Right renal cortex interstitium (tissue), 3 donors: ENCODE data around the gene OR6V1. TPM values are rescaled to one million over a fixed set of nuclear protein-coding genes. Genes with fewer than 3 reads are reported as not detected.

ENCODE experiments used
- DNase-seq, 3 donors: peaks; one replicate each; pipeline ENCODE4 v3.0.0-alpha.2; 2013; ENCODE audit warnings: low read depth in 3 of 3, low spot score in 2 of 3
- polyA plus RNA-seq, 3 donors: library from polyadenylated mRNA; unstranded; fragments of 120-200 nt; gene quantifications; one replicate each; pipeline ENCODE4 v1.2.1, GENCODE V29; 2013; ENCODE audit not compliant: insufficient read length in 3 of 3

The OR6V1 gene, protein sequence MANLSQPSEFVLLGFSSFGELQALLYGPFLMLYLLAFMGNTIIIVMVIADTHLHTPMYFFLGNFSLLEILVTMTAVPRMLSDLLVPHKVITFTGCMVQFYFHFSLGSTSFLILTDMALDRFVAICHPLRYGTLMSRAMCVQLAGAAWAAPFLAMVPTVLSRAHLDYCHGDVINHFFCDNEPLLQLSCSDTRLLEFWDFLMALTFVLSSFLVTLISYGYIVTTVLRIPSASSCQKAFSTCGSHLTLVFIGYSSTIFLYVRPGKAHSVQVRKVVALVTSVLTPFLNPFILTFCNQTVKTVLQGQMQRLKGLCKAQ
- not detected for polyA plus RNA-seq

DNA sequence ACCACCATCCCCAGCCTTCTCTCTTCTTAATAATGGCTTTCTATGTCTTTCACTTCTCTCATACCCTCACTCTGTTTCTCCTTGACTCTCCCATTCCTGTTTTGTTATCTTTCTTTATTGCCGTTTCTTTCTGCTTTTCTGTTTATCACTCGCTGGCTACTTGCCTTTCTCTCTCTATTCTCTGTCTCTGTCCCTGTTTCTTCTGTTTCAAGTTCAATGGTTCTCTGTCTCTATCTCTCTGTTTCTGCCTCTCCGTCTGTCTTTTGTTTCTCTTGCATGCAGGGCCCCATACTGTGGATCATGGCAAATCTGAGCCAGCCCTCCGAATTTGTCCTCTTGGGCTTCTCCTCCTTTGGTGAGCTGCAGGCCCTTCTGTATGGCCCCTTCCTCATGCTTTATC, at the start of gene OR6V1:
Gene OR6V1, plus strand, starts transcription at position 301 of the 400 bp plus-strand sequence. Its CDS starts 0 bp downstream, at position 301.
- no peak for DNase-seq

DNA sequence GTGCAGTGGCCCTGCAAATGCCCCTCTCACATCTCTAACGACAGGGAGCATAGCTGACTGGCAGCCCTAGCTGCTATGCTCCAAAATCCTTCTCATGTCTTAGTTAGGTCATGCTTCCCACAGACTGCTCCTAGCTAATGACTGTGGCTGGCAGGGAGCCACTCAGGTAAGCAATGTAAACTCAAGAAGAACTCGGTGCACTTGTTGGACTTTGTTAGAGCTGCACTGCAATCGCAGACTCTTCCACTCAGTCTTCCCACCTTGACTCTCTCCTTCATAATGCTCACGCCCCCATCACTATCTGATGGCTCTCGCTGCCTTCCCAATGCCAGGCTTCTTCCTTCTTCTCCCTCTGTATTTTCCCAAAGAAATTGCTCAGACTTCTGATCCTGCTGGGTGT, 49.2 kb upstream of the OR6V1 start:
- DNase-seq: no peak

DNA sequence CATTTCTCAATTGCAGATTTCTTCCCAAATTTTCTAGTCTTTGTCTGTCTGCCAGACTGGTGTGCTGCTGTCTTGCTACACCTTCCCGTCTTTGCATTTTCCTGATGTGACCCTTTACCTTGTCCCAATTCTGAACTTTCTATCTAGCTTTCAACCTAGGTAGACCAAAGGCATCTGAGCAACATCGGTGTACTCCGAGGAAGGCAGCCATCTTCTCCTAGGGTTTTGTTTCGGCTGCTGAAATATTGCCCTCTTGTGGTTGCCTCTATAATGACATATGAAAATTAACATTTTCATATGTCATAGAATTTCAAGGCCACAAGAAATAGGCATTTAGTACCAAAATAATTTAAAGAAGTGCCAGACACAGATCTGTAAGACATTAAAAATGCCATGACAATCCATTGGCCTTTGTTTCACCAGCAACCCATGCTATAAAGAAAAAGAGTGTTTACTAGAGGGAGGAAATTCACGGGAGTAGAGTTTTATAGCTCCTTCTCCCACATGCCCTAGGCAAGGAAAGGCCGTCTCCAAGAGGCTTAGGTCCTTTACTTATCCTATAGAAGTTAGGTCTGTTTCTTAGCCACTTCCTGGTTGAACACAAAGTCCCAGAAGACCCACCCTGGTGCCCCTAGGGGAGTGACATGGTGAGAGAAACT, 48.6 kb upstream of the OR6V1 start:
- peak in 1 of 3 donors; percentile 40 for DNase-seq

DNA sequence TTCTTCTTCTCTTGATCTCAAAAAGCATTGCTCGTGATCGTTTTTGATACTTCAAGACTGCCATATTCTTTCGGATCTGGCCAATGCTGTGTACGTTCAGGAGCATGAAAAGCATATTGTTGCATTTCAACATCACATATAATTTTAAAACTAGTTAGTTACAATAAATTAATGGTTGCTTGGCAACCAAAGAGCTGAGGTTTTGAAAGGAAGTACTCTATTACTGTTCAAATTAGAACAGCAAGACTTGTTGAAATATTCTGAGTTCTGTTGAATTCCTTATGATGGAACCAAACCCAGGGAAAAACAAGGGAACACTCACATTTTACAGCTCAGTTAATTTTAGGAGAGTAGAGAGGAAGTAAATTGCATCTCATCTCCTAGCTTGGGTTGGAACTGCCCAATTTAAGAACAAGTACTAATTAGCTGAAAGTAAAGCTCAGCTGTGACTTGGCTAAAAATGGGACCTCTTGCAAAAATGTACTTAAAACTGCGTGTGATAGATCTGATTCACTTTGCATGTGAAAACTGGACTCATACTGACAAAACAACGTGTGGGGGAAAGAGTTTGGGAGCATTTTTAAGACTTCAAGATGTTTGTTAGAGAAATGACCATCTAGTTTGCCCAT, 46.4 kb upstream of the OR6V1 start:
- DNase-seq: no peak

DNA sequence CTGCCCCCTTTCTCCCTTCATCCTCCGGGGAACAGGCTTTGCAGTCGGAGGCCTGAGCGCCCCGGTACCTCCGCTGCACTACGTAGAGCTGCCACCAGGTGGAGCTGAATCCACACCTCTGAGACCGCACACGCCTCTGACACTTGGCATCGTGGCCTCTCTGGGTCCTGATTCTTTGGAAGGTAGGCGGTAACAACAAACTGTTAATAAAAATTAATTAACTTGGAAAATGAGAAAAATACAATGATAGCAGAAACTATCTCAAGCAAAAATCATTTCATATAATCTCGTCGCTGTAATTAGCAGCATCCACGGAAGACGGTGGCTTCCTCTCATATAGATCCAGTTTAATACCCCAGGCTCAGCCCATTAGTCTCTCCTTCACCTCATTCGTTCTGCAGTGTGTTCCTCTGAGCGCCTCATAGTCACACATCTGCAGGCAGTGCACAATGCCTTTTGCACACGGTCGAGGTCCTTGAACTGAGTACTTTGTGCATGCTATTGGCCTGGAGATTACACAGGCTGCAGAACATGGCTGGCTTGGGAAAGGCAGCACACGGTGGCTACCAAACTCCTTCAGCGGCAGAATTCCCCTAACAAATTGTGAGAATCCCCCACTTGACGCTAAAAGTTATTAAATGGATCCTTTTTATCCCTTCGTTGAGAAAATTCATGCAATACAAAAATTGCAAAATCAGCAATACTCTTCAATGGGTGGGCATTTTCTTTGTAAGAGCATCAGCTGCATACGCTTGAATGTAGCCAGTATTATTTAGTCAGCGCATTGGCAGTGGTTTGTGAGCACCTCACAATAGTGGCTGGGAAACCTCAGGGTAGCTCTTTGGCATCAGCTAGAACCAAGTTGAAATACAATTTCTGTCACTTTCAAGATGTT, 43.9 kb upstream of the OR6V1 start:
- DNase-seq: peak; percentile 34 to 51 (median 41)

DNA sequence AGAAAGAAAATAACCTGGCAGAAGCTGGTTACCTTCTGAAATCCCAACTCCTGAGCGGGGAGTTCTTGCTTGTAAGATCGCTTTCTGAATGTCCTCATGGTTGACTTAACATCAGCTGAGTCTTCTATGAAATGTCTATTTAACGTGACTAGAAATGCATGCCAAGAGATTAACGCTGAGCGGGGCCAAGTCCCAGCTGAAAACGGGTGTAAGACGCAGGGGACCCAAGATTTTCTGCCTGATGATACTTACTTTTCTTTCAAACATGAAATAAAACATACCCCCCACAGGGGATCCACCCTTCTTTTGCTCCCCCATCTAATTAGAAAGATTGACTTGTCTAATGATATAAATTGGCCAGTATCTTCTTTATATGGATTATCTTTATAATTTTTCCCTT, 40.1 kb upstream of the OR6V1 start:
- no peak for DNase-seq

DNA sequence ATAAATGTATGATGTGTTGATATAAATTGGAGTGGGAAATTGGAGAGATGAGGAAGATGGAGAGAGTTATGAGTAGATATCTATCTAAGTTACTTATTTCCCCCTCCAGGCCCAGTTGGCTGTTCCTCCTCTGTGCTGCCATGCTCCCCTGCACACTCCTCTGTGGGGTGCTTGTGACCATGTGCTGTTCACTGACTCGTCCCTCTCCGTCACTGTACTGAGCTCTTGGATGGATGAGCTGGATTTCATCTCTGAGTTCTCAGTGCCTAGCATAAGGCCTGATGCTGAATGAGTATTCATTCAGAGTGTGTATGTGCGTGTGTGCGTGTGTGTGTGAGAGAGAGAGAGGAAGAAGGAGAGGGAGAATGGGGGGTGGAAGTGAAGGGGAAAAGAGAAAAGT, 39.7 kb upstream of the OR6V1 start:
- DNase-seq: no peak

DNA sequence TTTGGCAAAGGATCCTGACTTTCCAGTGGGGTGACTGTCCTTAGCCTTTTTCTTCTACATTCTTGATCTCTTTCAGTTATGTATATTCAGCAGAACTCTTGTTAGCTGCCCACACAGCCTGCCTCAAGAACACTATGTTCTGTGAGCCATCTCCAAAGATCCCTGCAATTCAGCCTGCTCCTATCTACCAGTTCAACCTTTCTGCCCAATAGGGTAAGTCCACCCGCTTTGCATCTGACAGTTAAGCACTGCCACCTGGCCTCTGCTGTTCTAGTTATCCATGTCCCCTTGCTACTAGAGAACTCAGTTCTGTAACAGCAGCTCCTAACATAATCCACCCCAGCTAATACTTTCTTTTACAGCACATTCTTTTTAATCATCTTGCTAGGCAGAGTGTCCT, 38.7 kb upstream of the OR6V1 start:
- no peak for DNase-seq

DNA sequence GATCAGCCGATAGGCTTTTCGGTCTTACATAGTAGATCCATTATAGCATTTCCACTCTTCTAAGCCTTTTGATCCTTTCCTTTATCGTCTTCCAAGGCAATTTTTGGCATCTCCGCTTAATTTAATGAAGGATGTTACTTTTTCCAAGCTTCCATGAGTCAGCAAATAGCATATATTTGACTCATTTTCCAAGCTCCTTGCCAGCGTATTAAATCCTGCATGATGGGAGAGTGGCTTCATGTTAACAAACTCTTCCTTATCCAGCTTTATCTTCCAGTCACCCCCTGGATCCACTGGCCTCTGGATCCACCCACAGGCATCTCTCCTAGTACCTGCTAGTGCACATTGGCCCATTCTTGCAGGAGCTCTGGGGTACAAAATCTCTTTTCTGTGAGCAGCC, 38.2 kb upstream of the OR6V1 start:
- no peak for DNase-seq

DNA sequence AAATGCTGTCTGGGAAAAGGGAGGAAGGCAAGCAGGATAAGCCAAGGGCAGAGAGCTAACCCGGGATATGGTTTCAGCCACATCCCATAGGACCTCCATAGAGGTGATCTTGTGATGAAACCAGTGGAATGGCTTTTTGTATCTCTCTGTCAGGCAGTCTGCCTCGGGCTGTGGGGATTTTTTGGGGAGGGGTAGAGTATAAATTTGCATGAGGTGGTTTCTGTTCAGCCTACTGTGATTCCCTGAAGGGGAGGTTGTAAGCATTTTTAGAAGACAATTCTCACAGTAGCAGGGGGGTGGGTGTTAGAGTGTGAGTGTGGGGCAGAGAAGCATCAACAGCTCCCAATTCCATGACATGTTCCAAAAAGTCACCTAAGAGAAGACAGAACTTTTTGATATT, 37.1 kb upstream of the OR6V1 start:
- no peak for DNase-seq

DNA sequence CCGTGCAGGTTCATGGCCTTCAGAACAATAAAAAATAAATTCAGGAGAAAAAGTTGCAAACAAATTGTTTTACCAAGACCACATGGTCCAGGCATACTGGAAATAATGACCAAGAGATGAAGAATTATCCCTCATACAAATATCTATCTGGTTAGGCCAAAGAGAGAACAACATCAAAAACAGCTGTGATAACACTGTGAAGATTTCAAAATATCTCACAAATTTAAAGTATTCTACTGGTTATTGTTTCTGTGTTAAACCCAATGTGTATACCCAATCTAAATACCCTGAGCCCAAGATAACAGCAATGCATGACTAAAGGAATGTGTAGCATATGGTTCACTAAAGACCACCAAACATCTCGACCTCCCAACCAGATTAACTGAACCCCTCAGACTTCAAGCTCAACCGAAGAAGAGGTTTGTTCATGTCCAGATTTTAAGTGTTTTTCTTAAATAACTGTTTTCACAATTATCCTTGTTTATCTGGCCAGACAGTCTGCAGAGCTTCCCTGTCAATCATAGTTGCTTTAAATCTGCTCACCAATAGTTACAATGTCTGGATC, 36.1 kb upstream of the OR6V1 start:
- no peak for DNase-seq

DNA sequence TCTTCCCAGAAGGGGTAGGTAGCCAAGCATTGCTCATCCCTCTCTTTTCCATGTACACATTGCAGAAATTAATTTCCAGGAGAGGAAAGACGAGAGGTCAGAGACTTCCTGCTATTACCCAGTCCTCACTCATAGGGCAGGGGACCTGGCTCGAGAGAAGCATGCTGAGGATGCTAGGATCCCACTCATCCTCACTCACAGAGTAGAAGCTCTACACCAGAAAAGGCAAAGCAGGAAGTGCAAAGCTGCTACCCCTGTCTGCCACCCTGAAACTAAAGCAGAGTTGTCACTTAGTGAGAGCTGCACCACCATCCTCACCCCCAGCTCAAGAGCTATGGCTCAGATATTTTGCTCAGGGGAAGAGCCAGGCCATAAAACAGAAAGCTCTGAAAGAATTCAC, 35.1 kb upstream of the OR6V1 start:
- no peak for DNase-seq

DNA sequence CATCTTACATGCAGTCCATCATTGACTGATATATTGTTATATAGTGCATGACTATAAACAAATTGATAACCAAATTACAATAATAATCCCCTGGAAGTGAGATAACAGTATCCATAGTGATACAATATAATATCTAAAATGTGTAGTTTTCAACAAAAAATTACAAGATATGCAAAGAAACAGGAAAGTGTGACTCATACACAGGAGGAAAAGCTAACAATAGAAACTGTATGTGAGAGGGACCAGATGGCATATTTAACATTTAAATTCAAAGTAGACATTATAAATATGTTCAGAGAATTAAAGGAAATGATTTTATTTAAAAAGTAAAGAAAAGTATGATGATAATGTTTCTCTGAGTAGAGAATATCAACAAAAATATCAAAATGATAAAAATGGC, 33.2 kb upstream of the OR6V1 start:
- no peak for DNase-seq

DNA sequence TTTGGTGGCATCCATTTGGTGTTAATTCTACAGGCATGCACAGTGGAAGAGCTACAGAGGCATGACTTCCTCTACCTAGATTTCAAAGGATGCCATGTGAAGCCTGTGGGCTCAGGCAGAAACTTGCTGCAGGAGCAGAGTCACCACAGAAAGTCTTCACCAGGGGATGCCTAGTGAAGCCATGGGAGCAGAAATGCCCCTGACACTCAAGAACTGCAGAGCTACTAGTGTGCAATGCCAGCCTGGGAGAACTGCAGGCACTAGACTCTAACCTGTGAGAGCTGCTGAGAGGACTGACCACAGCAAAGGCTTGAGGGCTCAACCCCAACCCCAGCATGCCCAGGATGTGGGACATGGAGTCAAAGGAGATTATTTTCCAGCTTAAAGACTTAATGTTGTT, 29.1 kb upstream of the OR6V1 start:
- DNase-seq: no peak

DNA sequence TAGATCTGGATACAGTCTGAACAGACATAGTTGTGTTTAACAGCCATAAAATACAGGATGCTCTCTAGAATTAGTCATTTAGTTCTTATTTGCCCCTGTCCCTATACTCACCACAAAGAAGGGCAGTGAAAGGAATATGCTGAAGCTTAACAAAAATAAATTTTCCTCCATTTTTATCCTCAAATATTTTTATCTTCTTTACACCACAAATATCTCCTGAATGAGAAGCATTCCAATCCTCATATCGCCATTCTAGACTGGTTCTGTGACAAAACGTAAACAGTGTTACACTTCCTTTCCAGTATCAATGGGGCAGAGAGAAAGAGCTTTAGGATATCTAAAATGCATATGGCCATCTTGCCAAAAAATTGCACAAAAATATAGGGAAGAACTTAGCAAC, 26.8 kb upstream of the OR6V1 start:
- DNase-seq: no peak

DNA sequence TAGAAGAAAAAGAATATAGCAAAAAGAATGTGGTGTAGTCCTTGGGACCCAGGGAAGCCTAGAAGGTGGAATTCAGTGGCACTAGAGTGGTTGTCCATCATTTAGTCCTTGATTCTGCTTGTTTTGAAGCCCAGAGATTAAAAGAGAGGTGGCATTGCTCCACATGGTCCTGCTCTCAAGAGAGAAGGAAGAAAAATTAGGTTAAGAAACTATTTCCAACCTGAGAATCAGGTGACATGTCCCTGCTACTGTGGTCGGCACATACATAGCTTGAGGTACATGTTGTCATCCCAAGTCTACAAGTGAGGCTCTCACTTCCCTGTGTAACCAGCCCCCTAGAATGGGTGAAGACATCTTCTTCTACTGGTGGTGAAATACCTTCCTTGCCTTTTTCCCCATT, 25.1 kb upstream of the OR6V1 start, which contains the start of gene OR9A2:
Gene OR9A2, minus strand, starts transcription at position 101 of the 400 bp plus-strand sequence. Its CDS starts 0 bp downstream, at position 101.
- no peak for DNase-seq

DNA sequence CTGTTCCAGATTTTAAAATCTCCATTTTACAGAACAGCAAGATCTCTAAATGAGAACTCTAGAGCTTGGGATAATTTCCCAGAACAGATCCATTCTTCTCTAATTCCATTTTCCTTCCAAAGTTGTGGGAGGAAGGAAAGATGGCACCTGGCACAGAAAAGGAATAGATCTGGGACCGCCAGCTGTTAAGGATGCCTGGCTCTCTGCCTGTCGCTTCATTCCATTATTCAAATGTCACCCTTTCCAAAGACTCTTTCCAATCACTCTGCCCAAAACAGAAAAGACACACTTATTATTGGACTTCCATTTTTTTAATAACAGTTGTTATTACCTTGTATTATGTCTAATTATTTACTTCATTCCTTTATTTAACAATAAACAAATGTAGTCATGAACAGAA, 24.5 kb upstream of the OR6V1 start:
- DNase-seq: no peak

DNA sequence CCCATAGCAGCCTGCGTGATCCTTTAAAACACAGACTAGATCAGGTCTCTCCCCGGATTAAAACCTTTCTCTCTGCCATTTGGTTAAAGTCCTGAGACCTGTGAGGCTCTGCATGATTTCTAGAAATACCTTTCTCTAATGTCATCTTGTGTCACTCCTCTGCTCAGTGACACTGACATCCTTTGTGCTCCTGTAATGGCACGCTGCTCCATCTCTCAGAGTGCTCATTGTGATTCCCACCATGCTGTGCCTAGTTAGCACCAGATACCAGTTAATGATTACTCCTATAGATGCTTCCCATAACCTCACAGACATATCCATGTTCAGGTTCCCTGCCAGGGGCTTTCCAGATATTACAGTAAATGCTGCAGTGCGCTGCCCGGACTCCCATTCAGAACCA, 13.5 kb upstream of the OR6V1 start:
- no peak for DNase-seq

DNA sequence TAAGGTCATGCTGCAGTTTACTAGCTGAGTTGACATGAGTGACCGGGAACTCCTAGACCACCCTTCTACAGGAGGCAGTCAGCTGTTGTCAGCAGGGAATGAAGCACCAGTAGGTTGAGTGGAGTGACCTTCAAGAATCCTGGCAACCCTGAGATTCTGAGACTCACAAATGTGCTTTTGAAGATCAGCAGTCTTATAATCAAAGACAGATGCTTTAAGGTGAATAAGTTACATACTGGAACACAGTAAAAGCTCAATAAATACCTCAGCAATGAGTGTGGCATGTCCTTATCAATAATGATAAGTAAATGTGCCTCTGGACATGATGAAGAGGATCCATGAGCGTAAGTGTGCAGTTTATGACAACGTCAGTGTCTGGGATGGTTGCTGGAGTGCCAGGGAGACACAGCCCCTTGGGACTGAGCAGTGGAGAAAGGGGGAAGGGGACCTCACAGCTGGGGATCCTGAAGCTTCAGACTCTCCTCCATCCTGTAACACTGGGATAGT, 11.9 kb upstream of the OR6V1 start:
- no peak for DNase-seq

DNA sequence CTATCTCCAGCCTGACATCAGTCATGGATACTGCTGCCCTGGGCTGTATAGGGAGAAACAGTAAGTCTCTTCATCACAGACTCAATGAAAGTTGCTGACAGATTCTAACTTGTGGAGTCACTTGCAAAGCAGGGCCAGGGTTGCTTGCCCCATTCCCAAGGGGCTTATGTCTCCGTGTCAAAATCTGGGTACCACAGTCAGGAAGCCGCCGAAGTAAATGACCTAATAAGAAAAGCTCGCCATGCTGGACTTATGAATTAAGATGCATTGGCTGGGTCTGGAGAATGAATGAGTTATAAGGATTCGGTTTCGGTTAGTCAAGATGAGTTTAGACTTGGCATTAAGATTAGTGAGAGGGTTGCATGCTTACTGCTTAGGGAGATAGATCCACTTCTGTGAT, 10.8 kb upstream of the OR6V1 start:
- DNase-seq: no peak
